WTC11 (cell line): ENCODE results near the gene CDH18. TPM values are rescaled to one million over a fixed set of nuclear protein-coding genes. Genes with fewer than 3 reads are reported as not detected.

ENCODE experiments used
- ATAC-seq: fragments of 200-7000 bp; cut with Tn5 transposase; 2 replicates; pipeline ENCODE4 v1.10.0; 2021; ENCODE audit warnings: mild to moderate bottlenecking, moderate library complexity
- CTCF ChIA-PET: fragments of 300-600 bp; sonication (Branson Sonifier 250); formaldehyde crosslinking; loops from one replicate; lab custom pipeline; 2021; ENCODE audit warnings: antibody characterized with exemption; lab: Charles Lee
- POLR2A ChIA-PET: fragments of 350-600 bp; sonication (Branson Sonifier 250); formaldehyde crosslinking; loops from one replicate; lab custom pipeline; 2021; ENCODE audit warnings: antibody characterized with exemption; lab: Charles Lee
- DNase-seq: peaks from one replicate; pipeline ENCODE4 v3.0.0; 2021; ENCODE audit warnings: low spot score
- H3K27ac Mint-ChIP-seq: 2 replicates; pipeline ENCODE4 v1.8.0; 2021; ENCODE audit warnings: mixed read lengths
- H3K27me3 Mint-ChIP-seq: 2 replicates; pipeline ENCODE4 v1.8.0; 2021; ENCODE audit warnings: low read depth, mild to moderate bottlenecking, moderate library complexity, mixed read lengths
- H3K36me3 Mint-ChIP-seq: 2 replicates; pipeline ENCODE4 v1.8.0; 2021; ENCODE audit warnings: mixed read lengths
- H3K4me1 Mint-ChIP-seq: 2 replicates; pipeline ENCODE4 v1.8.0; 2022; ENCODE audit warnings: mixed read lengths
- H3K4me3 Mint-ChIP-seq: 2 replicates; pipeline ENCODE4 v1.8.0; 2021; ENCODE audit warnings: mild to moderate bottlenecking, moderate library complexity, mixed read lengths
- H3K9me3 Mint-ChIP-seq: 2 replicates; pipeline ENCODE4 v1.8.0; 2021; ENCODE audit warnings: mixed read lengths
- CBFB ChIP-seq: sonication (generic); formaldehyde crosslinking; IDR thresholded peaks from 2 replicates; pipeline ENCODE4 v1.8.1; 2022; ENCODE audit warnings: mild to moderate bottlenecking, low read depth, missing genetic modification reagents
- E2F5 ChIP-seq: sonication (generic); formaldehyde crosslinking; IDR thresholded peaks from 2 replicates; pipeline ENCODE4 v1.8.1; 2022; ENCODE audit warnings: mild to moderate bottlenecking, moderate library complexity, missing genetic modification reagents
- ERG ChIP-seq: fragments of 250-450 bp; sonication (Bioruptor Pico); IDR thresholded peaks from 2 replicates; pipeline ENCODE4 v1.8.0; 2021; ENCODE audit warnings: mild to moderate bottlenecking
- FOXP4 ChIP-seq: sonication (generic); formaldehyde crosslinking; IDR thresholded peaks from 2 replicates; pipeline ENCODE4 v1.8.0; 2022; ENCODE audit warnings: mild to moderate bottlenecking, missing genetic modification reagents
- GABPB1 ChIP-seq: sonication (generic); formaldehyde crosslinking; IDR thresholded peaks from 2 replicates; pipeline ENCODE4 v1.8.1; 2023; ENCODE audit warnings: mild to moderate bottlenecking, missing genetic modification reagents
- JUN ChIP-seq: sonication (generic); formaldehyde crosslinking; IDR thresholded peaks from 2 replicates; pipeline ENCODE4 v1.8.0; 2023; ENCODE audit warnings: mild to moderate bottlenecking, missing genetic modification reagents
- KAT7 ChIP-seq: sonication (generic); formaldehyde crosslinking; IDR thresholded peaks from 2 replicates; pipeline ENCODE4 v1.8.1; 2023; ENCODE audit warnings: missing genetic modification reagents, mild to moderate bottlenecking, borderline replicate concordance
- MLX ChIP-seq: sonication (generic); formaldehyde crosslinking; IDR thresholded peaks from 2 replicates; pipeline ENCODE4 v1.8.1; 2023; ENCODE audit warnings: mild to moderate bottlenecking, missing genetic modification reagents, moderate library complexity
- MXD4 ChIP-seq: fragments of 250-450 bp; sonication (Bioruptor Pico); IDR thresholded peaks from 2 replicates; pipeline ENCODE4 v1.8.0; 2021; ENCODE audit warnings: mild to moderate bottlenecking, moderate library complexity, borderline replicate concordance
- NR2C2 ChIP-seq: sonication (generic); formaldehyde crosslinking; IDR thresholded peaks from 2 replicates; pipeline ENCODE4 v1.8.0; 2022; ENCODE audit warnings: mild to moderate bottlenecking, missing genetic modification reagents
- PRRX2 ChIP-seq: fragments of 250-450 bp; sonication (Bioruptor Pico); IDR thresholded peaks from 2 replicates; pipeline ENCODE4 v1.8.0; 2021; ENCODE audit warnings: mild to moderate bottlenecking
- STAT6 ChIP-seq: sonication (generic); formaldehyde crosslinking; conservative IDR thresholded peaks from 2 replicates; pipeline ENCODE4 v1.8.1; 2023; ENCODE audit warnings: mild to moderate bottlenecking, low read depth, missing genetic modification reagents, moderate library complexity
- TEAD1 ChIP-seq: sonication (generic); formaldehyde crosslinking; IDR thresholded peaks from 2 replicates; pipeline ENCODE4 v1.8.0; 2022; ENCODE audit warnings: mild to moderate bottlenecking, missing genetic modification reagents
- TEAD4 ChIP-seq: sonication (generic); formaldehyde crosslinking; IDR thresholded peaks from 2 replicates; pipeline ENCODE4 v1.8.0; 2022; ENCODE audit warnings: mild to moderate bottlenecking, missing genetic modification reagents
- ZBTB43 ChIP-seq: sonication (generic); formaldehyde crosslinking; IDR thresholded peaks from 2 replicates; pipeline ENCODE4 v1.8.1; 2023; ENCODE audit warnings: mild to moderate bottlenecking, missing genetic modification reagents
- ZNF232 ChIP-seq: sonication (generic); formaldehyde crosslinking; IDR thresholded peaks from 2 replicates; pipeline ENCODE4 v1.8.0; 2022; ENCODE audit warnings: mild to moderate bottlenecking, missing genetic modification reagents
- ZNF317 ChIP-seq: sonication (generic); formaldehyde crosslinking; IDR thresholded peaks from 2 replicates; pipeline ENCODE4 v1.8.1; 2023; ENCODE audit warnings: low read depth, mild to moderate bottlenecking, moderate library complexity, missing genetic modification reagents, borderline replicate concordance
- ZNF532 ChIP-seq: fragments of 250-450 bp; sonication (Bioruptor Pico); IDR thresholded peaks from 2 replicates; pipeline ENCODE4 v1.9.0; 2021; ENCODE audit warnings: mild to moderate bottlenecking, borderline replicate concordance
- total RNA-seq: library from RNA; stranded (reverse); gene quantifications from 3 replicates; pipeline ENCODE4 v1.2.3, GENCODE V29; 2021

Gene CDH18
- total RNA-seq, 1 experiment from 2014 or later, result 0.24 TPM

GRCh38 chr5:19619571-19619970, 368.4 kb downstream of the CDH18 start:
- CTCF ChIA-PET, result interaction anchor here (0.6 kb wide), 1 partner anchor 935 kb away, joined by 3 read pairs; no protein-coding TSS in a partner anchor

More at GRCh38 chr5:19619571-19619970, 368.4 kb downstream of the CDH18 start:
- POLR2A ChIA-PET, result no interaction called here
- Mint-ChIP-seq H3K9me3 (no peaks in the 10 kb centered on the region), H3K27me3 (no peaks in the 10 kb centered on the region), H3K27ac (no peak overlapping the region), H3K4me1 (no peaks in the 10 kb centered on the region), H3K36me3 (no peaks in the 10 kb centered on the region), H3K4me3 (no peak overlapping the region)
- ATAC-seq, result no peak
- no peak for TF ChIP-seq PRRX2 (CRISPR knock-in tag)
- TF ChIP-seq KAT7 (CRISPR knock-in tag), result no peak
- no peak for TF ChIP-seq MLX
- no peak for TF ChIP-seq GABPB1
- TF ChIP-seq TEAD1 (CRISPR knock-in tag), result no peak
- no peak for TF ChIP-seq ZBTB43 (CRISPR knock-in tag)
- no peak for TF ChIP-seq JUN (CRISPR knock-in tag)
- TF ChIP-seq FOXP4 (CRISPR knock-in tag), result no peak
- no peak for TF ChIP-seq ZNF532
- no peak for TF ChIP-seq E2F5 (CRISPR knock-in tag)
- TF ChIP-seq ZNF232 (CRISPR knock-in tag), result no peak
- no peak for TF ChIP-seq TEAD4 (CRISPR knock-in tag)
- no peak for TF ChIP-seq STAT6 (CRISPR knock-in tag)
- TF ChIP-seq ZNF317 (CRISPR knock-in tag), result no peak
- no peak for TF ChIP-seq NR2C2 (CRISPR knock-in tag)
- no peak for TF ChIP-seq CBFB
- TF ChIP-seq ERG (CRISPR knock-in tag), result no peak
- no peak for TF ChIP-seq MXD4 (CRISPR knock-in tag)
- DNase-seq, result no peak
